ENCODE data around the gene CBLC.
A peak's percentile ranks its signal among the peaks of the same experiment; 100 is the strongest.

The CBLC gene

DNA sequence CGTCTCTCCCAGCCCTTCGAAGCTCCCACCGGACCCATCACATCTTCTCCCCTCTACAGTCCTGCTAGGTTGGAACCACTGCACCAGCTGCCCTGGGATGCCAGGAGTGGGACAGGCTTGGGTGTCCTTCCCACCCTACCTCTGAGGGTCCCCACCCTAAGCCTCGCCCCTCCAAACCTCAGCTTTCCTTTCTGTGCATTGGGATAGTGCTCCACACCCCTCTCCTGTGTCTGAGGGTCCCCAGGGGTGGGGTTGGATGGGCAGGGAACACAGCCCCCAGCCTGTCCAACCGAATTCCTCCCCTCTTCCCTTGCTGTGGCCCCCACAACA, 31.1 kb upstream of the CBLC start:
- DNase-seq (ENCODE audit: low read depth), result no peak
- no peak overlapping the region for H3K4me3 ChIP-seq (ENCODE audit: control insufficient read depth, low read depth, low read length)
- TF ChIP-seq, protein P1, sequence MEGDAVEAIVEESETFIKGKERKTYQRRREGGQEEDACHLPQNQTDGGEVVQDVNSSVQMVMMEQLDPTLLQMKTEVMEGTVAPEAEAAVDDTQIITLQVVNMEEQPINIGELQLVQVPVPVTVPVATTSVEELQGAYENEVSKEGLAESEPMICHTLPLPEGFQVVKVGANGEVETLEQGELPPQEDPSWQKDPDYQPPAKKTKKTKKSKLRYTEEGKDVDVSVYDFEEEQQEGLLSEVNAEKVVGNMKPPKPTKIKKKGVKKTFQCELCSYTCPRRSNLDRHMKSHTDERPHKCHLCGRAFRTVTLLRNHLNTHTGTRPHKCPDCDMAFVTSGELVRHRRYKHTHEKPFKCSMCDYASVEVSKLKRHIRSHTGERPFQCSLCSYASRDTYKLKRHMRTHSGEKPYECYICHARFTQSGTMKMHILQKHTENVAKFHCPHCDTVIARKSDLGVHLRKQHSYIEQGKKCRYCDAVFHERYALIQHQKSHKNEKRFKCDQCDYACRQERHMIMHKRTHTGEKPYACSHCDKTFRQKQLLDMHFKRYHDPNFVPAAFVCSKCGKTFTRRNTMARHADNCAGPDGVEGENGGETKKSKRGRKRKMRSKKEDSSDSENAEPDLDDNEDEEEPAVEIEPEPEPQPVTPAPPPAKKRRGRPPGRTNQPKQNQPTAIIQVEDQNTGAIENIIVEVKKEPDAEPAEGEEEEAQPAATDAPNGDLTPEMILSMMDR (conservative IDR thresholded peaks at IDR 0.05; ENCODE audit: control insufficient read depth, insufficient read depth, low read depth, low read length), result no peak

DNA sequence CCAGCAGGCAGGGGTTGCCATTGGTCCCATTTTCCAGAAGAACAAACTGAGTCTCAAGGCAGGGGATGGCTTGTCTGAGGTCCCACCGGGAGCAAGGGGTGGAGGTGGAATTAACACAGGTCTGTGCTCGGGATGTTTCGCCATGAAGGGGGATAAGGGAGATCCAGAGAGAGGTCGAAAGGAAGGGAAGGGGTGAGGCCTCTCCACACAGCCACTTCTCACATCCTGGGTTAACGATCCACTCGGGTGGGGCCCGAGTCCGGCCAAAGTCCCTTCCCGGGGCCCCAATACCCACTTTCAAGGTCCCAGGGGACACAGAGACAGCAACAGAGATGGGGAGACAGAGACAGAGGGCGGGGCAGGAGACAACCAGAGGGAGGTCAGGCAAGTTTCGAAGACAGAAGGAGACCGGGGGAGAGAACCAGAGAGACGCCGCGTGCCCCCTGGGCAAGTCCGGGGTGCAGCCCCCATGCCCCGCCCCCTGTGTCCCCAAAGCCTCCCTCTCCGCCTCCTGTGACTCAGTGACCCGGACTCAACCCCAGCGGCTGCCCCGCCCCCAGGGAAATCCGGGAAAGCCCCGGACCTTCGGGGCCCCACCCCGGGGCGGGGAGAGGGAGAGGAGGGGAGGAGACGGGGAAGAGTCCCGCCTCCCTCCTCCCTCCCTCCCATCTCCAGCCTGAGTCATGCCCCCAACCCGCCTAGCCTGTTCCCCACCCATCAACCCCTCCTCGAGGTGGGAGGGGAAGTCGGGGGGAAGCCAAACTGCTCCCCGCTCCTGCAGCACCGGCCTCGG, 30.5 kb upstream of the CBLC start:
- peak; percentile 96 for DNase-seq (ENCODE audit: low read depth)
- TF ChIP-seq, protein P1 (conservative IDR thresholded peaks at IDR 0.05; ENCODE audit: control insufficient read depth, insufficient read depth, low read depth, low read length), result no peak
- H3K4me3 ChIP-seq (ENCODE audit: control insufficient read depth, low read depth, low read length), result peak overlapping the region; percentile 47

DNA sequence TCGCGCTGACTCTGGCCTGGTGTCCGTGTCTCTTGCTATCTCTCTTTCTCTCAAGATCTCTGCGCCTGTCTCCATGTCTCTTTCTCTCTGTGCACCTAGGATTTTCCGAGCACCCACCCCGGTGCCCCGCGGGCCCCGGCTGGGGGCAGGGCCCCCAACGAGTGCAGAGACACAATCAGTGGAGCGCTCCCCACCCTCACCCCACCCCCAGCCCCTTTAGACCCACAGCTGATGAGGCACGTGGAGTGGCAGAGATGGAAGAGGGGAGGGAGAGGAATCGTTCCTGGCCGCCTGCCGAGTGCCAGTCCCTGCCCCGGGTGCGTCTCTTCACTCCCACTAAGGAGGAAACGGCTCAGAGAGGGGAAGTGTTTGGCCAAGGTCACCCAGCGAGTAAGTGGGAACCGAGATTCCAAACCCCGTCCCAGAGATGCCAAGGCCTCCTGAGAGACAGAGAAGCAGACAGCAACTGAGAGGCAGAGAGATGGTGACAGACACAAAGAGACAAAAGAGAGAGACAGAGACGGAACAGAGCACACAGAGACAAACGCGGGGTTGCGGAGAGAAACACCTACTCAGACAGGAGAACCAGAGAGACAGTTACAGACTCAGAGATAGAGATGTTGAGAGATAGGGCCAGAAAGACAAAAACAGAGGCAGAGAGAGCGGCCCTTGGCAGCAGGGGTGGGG, 29.8 kb upstream of the CBLC start:
- TF ChIP-seq, protein P1 (conservative IDR thresholded peaks at IDR 0.05; ENCODE audit: control insufficient read depth, insufficient read depth, low read depth, low read length), result no peak
- peak overlapping the region; percentile 47 for H3K4me3 ChIP-seq (ENCODE audit: control insufficient read depth, low read depth, low read length)
- no peak for DNase-seq (ENCODE audit: low read depth)

DNA sequence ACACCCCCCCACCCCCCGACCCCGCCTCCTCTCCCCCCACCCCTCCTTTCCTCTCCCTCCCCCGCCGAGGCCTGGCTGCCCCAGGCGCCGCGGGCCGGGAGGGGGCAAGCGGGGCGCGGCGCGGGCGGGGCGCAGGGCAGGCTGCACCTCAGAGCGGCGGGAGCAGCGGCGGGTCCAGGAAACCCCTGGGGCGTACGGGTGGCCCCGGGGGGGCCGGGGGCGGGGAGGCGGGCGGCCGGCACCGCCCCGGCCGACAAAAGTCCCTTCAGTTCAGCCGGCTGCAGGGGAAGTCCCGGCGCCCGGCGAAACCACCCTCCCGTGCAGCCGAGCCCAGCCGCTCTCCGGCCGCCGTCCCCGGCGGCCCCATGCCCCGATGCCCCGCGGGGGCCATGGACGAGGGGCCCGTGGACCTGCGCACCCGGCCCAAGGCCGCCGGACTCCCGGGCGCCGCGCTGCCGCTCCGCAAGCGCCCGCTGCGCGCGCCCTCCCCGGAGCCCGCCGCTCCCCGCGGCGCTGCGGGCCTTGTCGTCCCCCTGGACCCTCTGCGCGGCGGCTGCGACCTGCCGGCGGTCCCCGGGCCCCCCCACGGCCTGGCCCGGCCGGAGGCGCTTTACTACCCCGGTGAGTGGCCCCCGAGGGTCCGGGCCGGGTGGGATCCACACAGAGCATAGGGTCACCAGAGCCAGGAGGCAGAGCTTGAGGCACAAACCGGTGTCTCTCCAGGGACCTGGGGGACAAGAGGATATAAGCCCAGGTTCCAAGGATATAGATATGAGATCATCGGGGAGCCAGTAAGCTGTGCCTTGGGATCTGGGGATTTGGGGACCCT, 29.1 kb upstream of the CBLC start, which contains the start of gene BCL3:
Gene BCL3, plus strand, starts transcription at position 283 of the 829 bp plus-strand sequence. Its CDS starts 83 bp downstream, at position 366.
- TF ChIP-seq, protein P1 (conservative IDR thresholded peaks at IDR 0.05; ENCODE audit: control insufficient read depth, insufficient read depth, low read depth, low read length), result no peak
- H3K4me3 ChIP-seq (ENCODE audit: control insufficient read depth, low read depth, low read length), result peak within 1 kb of the TSS; percentile 74
- peak; percentile 64 for DNase-seq (ENCODE audit: low read depth)

DNA sequence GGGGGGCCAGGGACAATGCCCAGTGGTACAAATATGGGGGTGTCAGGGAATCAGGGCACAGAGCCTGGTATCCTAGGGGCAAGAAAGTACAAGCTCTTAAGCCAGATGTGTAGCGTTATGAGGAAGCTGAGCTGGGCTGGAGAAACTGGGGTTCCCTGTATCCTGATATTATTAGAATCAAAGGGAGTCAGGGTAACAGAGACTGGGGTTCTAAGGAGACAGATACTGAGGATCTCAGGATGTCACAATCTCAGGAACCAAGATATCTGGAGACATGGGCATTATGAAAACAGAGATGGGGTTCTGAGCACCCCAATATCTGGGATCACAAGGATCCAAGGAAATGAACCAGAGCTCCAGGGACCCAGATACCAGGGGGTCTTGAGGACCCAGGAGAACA, 28.4 kb upstream of the CBLC start:
- H3K4me3 ChIP-seq (ENCODE audit: control insufficient read depth, low read depth, low read length), result peak overlapping the region; percentile 74
- no peak for DNase-seq (ENCODE audit: low read depth)
- TF ChIP-seq, protein P1 (conservative IDR thresholded peaks at IDR 0.05; ENCODE audit: control insufficient read depth, insufficient read depth, low read depth, low read length), result no peak

DNA sequence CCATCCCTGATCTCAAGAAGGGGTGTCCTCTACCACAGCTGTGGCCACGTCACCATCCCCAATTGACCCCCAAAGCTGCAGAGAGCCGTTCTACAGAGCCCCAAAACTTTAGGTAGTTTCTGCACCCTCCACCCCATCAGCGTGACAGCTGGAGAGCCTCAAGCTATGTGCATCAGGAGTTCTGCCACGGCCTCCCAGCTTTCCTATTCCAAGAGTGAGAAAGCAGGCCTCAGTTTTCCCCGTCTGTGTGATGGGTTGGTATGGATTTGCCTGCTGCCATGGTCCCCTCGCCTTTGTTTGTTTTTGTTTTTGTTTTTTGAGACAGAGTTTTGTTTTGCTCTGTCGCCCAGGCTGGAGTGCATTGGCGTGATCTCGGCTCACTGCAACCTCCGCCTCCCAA, 27.7 kb upstream of the CBLC start:
- no peak for DNase-seq (ENCODE audit: low read depth)
- TF ChIP-seq, protein P1 (conservative IDR thresholded peaks at IDR 0.05; ENCODE audit: control insufficient read depth, insufficient read depth, low read depth, low read length), result no peak
- H3K4me3 ChIP-seq (ENCODE audit: control insufficient read depth, low read depth, low read length), result peak overlapping the region; percentile 74

All from fibroblast of mammary gland (primary cell).